HUDEP-2 (cell line): Measurements from ENCODE around the gene NBEAL2.

Experiments
- DNase-seq, 76 experiments: peaks; one replicate each; lab custom pipeline; 2025; ENCODE audit not compliant: unreplicated experiment in 76 of 76; lab: John Stamatoyannopoulos, UW

Gene NBEAL2

DNA sequence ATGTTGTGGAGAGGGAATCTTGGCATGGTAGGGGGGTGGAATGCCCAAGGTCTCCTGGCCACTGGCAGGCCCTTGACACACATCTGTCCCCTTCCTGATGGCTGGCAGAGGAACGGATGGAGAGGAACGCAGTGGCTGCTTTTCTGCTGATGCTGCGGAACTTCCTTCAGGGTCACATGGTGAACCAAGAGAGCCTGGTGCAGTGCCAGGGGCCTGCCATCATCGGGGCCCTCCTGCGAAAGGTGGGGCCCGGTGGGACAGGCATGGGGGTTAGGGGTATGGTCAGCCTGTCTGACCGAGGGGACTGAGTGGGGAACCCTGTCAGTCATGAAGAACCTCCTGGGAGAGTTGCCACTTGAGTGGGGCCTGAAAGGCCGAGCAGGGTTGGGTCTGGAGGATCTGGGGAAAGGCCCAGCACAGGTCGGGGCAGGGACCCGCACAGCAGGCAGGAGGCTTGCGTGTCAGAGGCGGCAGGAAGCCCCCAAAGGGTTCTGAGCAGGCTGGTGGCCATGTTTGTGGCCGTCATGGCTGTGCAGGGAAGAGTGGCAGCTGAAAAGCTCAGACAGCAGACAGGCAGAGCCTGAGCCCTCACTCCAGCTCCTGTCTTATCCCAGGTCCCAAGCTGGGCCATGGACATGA is 18.1 kb downstream of the NBEAL2 start:
- DNase-seq: no peak

DNA sequence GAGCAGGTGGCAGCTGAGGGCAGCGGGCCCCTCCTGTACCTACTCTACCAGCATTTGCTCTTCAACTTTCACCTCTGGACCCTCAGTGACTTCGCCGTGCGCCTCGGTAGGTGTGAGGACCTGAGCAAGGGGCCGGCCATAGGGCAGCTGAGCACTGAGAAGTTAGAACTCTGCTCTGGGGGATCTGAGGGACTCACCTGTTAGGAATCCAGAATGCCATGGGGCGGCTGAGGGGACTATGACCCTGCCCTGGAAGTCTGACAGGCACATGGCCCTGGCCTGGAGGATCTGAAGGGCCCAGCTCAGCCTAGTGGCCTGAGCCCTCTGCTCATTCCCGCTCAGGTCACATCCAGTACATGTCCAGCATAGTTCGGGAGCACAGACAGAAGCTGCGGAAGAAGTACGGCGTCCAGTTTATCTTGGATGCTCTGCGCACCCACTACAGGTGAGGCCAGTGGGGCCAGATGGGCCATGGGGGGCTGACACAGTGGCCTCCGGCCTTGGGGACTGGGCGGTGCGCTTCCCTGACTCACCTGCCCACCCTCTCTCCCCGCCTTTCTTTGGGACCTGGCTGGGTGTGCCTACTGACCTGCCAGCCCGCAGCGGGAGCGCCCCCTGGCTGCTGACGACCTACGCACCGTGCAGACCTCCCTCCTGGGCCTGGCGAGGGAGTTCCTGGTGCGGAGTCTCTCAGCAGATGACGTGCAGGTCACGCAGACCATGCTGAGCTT is 18.8 kb downstream of the NBEAL2 start:
- DNase-seq: peak in 61 of 76 experiments; percentile 2 to 68 (median 48)

DNA sequence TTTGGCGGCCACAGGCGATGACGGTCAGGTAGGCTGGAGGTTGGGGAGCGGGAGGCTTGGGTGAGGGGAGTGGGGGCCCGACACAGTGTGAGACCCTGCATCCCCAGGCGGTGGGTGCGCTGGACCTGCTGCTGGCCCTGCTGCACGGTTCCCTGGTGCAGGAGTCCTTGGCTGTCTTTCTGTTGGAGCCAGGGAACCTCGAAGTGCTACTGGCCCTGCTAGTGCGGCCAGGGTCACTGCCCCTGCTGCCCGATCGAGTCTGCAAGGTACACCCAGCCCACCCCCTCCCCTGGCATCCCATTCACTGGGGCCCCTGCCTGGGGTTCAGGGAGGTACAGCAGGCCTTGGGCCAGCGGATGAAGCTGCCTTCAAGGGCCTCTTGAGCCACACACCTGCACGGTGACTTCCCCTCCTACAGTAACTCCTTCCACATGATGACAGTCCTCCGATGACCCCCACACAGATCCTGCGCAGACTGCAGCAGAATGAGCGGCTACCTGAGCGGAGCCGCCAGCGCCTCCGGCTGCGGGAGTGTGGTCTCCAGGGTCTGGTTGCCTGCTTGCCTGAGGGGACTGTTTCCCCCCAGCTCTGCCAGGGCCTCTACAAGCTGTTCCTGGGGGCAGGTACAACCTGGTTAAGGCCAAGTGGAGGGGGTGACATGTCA is 19.5 kb downstream of the NBEAL2 start:
- DNase-seq: no peak

DNA sequence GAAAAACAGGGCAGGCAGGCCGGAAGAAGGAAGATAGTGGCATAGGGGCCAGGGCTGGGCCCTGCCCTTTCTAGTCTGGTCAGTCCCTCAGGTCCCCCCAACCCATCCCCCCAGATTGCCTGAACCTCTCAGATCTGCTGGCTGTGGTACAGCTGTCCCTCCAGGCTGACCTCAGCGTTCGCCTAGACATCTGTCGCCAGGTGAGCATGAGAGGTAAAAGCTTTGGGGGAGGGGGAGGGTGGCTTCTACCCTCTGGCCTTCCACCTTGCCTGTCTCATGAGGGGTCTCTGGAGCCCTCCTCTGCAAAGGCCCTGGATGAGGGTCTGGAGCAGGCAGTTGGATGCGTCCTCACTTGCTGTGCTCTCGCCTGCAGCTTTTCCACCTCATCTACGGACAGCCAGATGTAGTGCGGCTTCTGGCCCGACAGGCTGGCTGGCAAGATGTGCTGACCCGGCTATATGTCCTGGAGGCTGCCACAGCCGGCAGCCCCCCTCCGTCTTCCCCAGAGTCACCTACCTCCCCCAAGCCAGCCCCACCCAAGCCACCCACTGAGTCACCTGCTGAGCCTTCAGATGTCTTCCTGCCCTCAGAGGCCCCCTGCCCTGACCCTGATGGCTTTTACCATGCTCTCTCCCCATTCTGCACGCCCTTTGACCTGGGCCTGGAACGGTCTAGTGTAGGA is 20.2 kb downstream of the NBEAL2 start:
- no peak for DNase-seq

DNA sequence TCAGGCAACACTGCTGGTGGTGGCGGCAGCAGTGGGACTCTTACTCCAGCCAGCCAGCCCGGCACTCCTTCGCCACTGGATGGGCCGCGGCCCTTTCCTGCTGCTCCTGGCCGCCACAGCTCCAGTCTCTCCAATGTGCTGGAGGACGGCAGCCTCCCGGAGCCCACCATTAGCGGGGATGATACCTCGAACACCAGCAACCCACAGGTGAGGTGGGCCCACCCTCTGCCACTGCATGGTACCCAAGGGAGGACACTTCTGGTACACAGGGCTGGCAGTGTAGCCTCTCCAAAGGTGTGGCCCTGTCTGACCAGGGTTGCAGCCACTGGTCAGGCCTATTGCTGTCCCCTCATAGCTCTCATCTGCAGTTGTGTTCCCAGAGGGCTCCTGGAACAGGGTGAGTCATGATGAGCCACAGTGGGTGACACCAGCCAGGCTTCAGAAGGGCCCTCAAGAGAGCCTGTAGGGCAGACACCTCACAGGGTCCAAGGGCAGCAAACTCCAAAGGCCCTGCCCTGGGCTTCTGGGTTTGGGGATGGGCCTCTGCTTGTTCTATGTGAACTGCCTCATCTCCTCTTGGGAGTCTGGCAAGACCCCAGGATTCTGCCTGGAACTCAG is 20.8 kb downstream of the NBEAL2 start:
- no peak for DNase-seq

DNA sequence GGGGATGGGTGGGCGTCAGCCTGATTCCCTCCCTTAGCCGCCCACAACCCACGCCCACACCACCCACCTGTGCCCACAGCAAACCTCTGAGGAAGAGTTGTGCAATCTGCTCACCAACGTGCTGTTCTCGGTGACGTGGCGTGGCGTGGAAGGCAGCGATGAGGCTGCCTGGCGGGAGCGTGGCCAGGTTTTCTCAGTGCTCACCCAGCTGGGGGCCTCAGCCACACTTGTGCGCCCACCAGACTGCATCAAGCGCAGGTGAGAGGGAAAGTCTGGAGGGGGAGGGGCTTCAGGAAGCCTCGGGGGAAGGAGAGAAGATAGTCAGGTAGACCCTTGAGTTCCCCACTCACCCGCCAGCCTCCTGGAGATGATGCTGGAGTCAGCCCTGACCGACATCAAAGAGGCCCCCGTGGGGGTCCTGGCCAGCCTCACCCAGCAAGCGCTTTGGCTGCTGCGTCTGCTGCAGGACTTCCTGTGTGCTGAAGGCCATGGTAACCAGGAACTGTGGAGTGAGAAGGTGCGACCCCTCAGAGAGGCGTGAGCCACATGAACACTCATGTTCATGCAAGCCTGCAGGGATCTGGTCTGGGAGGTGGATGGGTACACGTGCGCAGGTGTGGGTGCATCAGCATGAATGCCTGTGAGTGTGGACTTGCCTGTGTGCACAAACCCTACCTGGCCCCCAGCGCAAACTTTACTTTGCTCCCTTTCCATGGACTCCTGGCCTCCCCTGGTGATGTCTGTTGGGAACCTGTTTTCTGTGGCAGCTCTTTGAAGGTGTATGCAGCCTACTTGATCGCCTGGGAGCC is 21.7 kb downstream of the NBEAL2 start:
- DNase-seq: no peak

DNA sequence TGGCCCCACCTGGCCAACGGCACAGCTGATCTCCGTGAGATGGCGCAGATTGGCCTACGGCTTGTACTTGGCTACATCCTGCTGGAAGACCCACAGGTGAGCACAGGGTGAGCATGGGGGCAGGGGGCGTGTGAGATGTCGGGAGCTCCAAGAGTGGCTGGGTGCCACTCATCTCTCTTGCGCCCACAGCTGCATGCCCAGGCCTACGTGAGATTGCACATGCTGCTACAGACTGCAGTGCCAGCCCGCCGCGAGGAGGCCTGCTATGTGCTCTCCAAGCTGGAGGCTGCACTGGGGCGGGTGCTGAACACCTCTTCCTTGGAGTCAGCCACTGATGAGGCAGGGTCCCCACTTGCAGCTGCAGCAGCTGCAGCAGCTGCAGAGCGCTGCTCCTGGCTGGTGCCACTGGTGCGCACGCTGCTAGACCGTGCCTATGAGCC is 22.3 kb downstream of the NBEAL2 start:
- DNase-seq: no peak

DNA sequence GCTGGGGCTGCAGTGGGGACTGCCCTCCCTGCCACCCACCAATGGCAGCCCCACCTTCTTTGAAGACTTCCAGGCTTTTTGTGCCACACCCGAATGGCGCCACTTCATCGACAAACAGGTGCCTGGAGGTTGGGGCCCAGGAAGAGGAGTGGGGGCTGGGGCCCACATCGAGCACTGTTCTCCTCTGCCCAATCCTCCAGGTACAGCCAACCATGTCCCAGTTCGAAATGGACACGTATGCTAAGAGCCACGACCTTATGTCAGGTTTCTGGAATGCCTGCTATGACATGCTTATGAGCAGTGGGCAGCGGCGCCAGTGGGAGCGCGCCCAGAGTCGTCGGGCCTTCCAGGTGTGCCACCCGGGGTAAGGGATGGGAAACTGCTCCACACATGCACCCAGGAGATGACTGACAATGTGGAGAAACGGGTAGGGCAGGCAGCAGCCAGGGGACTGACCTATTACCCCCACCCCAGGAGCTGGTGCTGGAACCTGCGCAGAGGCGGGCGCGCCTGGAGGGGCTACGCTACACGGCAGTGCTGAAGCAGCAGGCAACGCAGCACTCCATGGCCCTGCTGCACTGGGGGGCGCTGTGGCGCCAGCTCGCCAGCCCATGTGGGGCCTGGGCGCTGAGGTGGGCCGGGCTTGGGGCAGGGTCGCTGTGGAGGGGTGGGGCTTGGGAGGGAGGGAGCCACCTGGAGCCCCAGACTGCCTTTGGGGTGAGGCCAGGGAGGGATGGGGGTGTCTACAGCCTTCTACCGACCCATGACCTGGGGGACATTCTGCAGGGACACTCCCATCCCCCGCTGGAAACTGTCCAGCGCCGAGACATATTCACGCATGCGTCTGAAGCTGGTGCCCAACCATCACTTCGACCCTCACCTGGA is 22.9 kb downstream of the NBEAL2 start:
- DNase-seq: no peak

DNA sequence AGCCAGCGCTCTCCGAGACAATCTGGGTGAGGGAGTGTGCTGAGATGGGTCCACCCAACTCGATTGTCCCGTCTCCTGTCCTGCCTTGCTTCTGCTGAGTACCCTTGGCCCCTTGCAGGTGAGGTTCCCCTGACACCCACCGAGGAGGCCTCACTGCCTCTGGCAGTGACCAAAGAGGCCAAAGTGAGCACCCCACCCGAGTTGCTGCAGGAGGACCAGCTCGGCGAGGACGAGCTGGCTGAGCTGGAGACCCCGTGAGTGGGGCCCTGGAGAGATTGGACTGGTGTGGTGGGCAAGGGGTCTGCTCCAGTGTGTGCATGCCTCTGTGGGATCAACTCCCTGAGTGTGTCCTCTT is 23.6 kb downstream of the NBEAL2 start:
- DNase-seq: no peak

DNA sequence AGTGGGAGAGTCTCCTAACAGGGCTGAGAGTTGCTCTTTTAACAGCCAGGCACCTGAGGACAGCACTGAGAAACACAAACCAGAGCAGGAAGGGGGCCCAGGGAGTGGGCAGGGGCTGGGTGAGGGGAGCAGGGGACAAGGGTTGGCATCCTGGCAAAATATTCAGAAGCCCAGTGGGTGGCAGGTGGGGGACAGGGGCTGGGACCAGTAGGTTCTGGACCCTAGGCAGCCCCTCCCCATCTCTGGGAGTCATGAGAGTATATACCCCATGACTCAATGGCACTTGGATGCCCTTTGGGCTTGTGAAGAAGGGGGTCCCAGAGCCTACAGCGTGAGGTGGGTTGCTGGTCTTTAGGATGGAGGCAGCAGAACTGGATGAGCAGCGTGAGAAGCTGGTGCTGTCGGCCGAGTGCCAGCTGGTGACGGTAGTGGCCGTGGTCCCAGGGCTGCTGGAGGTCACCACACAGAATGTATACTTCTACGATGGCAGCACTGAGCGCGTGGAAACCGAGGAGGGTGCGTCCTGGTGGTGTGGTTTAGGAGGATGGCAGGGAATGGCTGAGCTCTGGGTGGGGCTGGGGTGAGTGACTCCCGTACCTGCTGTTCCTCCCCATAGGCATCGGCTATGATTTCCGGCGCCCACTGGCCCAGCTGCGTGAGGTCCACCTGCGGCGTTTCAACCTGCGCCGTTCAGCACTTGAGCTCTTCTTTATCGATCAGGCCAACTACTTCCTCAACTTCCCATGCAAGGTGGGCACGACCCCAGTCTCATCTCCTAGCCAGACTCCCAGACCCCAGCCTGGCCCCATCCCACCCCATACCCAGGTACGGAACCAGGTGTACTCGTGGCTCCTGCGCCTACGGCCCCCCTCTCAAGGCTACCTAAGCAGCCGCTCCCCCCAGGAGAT is 24.2 kb downstream of the NBEAL2 start:
- DNase-seq: no peak

DNA sequence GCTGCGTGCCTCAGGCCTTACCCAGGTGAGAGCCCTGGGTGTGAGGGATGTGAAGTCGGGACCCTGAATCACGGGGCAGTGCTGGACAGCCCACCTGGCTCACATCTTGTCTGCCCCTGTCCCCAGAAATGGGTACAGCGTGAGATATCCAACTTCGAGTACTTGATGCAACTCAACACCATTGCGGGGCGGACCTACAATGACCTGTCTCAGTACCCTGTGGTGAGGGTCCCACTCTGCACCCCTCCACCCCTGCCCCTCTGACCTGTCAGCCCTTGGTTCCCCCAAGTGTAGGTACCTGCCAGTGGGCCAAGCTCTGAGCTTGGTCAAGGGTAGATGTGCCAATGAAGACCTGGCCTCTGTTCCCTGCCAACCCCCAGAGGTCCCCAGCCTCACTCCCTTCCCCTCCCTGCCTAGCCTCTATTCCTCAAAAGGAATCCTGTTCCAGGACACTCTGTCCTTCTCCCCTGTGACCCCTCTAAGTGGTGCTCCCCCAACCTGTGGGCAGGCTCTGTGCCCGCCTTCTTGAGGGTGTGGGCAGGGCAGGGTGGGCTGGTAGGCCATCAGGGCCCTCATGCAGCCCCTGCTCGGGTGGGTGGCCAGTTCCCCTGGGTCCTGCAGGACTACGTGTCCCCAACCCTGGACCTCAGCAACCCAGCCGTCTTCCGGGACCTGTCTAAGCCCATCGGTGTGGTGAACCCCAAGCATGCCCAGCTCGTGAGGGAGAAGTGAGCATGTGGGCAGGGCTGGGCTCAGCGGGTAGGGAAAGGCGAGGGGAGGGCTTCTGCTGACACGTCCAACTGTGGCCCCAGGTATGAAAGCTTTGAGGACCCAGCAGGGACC is 25.1 kb downstream of the NBEAL2 start:
- no peak for DNase-seq

DNA sequence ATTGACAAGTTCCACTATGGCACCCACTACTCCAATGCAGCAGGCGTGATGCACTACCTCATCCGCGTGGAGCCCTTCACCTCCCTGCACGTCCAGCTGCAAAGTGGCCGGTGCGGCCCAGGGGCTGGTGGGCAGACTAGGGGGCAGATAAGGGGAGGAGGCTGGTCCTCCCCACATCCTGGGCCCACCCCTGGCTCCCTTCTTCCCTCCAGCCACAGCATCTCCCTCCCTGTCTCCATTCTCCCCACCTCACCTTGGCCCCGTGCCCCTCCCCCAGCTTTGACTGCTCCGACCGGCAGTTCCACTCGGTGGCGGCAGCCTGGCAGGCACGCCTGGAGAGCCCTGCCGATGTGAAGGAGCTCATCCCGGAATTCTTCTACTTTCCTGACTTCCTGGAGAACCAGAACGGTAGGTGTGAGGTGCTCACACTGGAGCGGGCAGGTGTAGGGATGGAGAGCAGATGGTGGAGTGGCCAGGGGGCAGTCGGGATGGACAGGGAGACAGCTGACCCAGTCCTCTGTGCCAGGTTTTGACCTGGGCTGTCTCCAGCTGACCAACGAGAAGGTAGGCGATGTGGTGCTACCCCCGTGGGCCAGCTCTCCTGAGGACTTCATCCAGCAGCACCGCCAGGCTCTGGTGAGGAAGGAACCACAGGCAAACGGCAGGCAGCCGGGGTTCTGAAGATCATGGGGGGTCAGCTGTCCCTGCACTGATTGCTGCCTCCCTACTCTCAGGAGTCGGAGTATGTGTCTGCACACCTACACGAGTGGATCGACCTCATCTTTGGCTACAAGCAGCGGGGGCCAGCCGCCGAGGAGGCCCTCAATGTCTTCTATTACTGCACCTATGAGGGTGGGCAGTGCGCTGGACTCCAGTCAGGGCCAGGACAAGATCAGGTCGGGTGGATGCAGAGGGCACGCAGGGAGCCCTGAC is 26.0 kb downstream of the NBEAL2 start:
- DNase-seq: no peak

DNA sequence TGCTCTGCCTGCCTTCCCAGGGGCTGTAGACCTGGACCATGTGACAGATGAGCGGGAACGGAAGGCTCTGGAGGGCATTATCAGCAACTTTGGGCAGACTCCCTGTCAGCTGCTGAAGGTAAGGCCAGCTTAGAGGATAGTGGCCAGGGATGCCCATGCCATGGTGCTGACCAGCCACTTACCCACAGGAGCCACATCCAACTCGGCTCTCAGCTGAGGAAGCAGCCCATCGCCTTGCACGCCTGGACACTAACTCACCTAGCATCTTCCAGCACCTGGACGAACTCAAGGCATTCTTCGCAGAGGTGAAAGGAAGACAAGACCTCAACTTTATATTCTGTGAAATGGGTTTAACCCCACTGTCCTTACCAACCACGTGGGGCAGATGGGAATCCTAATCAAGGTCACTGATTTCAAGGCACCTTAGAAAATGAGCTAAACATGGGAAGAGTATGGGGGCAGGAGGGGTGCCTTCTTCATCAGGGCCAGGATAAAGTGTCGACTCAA is 26.7 kb downstream of the NBEAL2 start:
- DNase-seq: no peak

DNA sequence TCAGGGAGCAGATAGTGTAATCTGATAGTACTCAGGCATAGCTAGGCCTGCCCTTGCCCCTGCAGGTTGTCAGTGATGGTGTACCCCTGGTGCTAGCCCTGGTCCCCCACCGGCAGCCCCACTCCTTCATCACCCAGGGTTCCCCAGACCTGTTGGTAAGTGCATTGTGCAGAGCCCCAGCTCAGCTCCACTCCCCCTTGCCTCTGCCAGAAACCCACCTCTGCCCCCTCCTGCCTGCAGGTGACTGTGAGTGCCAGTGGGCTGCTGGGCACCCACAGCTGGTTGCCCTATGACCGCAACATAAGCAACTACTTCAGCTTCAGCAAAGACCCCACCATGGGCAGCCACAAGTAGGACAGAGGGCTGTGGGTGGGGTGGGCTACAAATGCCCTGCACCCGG is 27.5 kb downstream of the NBEAL2 start:
- DNase-seq: no peak

DNA sequence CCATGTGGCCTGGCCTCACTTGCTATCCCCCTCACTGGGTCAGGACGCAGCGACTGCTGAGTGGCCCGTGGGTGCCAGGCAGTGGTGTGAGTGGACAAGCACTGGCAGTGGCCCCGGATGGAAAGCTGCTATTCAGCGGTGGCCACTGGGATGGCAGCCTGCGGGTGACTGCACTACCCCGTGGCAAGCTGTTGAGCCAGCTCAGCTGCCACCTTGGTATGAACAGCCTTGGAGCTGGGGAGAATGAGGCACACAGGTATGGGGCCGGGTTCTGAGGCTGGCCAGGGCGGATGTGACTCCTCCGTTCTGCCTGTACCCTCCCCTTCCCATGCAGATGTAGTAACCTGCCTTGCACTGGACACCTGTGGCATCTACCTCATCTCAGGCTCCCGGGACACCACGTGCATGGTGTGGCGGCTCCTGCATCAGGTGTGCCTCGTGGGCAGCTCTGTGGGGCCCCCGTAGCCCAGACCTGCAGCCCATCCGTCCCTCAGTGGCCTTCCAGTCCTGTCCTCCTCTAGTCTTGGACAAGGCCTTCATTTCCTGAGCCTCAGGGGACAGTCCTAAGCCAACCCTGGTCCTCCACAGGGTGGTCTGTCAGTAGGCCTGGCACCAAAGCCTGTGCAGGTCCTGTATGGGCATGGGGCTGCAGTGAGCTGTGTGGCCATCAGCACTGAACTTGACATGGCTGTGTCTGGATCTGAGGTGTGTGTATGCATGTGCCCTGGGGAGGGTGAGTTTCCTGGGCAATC is 28.2 kb downstream of the NBEAL2 start:
- DNase-seq: no peak
